GM12874 (cell line): ENCODE results near the gene MMP17.

ENCODE experiments used
- CTCF ChIP-seq: IDR thresholded peaks from 2 replicates; pipeline ENCODE4 v1.5.1; 2011; ENCODE audit warnings: low read depth, mild to moderate bottlenecking, control low read depth, low read length, moderate library complexity; ENCODE audit not compliant: insufficient read depth

MMP17 gene

DNA sequence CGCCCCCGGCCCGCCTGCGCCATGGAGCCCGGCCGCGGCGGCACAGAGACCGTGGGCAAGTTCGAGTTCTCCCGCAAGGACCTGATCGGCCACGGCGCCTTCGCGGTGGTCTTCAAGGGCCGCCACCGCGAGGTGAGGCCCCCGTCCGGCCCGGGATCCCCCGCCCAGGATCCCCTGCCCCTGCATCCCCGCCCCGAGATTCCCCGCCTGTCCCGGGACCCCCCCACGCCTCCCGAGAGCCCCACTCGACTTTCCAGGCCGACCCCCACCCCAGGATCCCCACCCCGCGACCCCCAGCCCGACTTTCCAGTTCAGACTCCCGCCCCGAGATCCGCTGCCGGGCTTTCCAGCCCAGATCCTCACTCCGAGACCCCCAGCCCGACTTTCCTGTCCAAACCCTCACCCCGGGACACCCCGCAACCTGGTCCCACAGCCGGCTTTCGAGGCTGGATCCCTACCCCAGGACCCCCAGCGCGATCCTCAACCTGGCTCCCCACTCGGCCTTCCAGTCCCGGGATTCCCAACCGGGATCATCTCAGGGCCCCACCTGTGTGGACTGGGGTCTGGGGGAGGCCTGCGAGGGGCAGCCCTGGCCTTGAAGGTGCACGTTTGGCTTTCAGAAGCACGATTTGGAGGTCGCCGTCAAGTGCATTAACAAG is 66.9 kb downstream of the MMP17 start:
- no peak for TF ChIP-seq CTCF

GRCh38 chr12:131895640-131896079 is 67.5 kb downstream of the MMP17 start:
- TF ChIP-seq CTCF, result no peak

GRCh38 chr12:131896080-131896810 is 68.1 kb downstream of the MMP17 start:
- no peak for TF ChIP-seq CTCF

GRCh38 chr12:131896811-131897270 is 68.6 kb downstream of the MMP17 start:
- no peak for TF ChIP-seq CTCF

DNA sequence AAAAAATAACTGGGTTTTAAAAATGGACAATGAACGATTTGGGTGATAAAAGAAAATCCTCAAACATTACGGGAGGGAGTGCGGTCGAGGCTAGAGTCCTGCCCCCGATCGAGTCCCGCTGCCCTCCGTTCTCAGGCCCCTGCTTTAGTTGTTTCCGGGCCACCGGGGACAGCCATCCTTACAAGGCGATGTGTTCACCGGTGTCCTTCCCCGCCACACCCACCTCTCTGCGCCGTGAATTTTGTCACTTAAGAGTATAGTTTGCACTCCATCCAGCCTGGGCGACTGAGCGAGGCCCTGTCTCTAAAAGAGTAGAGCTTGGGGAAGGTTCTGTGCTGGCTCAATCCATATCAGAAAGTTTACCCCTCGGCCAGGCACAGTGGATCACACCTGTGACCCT is 69.1 kb downstream of the MMP17 start:
- no peak for TF ChIP-seq CTCF

DNA sequence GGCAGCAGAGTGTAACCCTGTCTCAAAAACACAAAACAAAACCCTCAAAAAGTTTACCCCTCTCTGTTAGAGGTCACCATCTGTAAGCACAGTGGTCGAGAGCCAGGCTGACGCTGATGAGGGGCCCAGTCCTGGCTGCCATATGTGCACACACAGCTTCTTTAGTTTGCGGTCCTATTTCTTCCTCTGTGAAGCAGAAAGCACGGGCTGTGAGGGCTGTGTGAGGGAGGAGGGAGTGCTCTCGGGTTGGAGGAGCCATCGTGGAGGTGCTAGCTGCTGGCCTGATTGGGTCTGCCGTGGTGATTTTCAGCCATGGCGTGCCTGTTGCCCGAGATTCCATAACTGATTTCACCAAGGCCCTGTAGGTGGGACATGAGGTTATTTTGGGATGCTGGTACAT is 69.7 kb downstream of the MMP17 start:
- TF ChIP-seq CTCF, result no peak

DNA sequence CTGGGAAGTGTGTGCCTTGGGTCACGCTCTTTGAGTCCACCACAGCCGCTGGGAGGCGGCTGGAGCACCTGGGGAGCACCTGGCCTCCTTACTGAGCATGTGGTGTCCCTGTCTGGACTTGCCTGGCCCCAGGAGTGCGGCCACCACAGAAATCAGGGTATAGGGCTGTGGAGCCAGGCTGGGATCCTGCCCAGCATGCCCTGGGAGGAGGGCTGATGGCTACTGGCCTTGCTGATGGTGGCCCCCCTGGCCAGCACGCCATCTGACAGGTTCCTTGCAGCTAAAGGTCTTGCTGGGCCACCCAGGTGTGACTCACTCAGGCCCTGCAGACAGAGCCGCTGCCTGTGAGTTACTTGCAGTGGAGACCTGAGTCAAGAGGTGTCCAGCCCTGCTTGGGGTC is 72.2 kb downstream of the MMP17 start:
- no peak for TF ChIP-seq CTCF
